ENCODE results near the gene SLC29A1.
A peak's percentile ranks its signal among the peaks of the same experiment; 100 is the strongest.

SLC29A1 gene

DNA sequence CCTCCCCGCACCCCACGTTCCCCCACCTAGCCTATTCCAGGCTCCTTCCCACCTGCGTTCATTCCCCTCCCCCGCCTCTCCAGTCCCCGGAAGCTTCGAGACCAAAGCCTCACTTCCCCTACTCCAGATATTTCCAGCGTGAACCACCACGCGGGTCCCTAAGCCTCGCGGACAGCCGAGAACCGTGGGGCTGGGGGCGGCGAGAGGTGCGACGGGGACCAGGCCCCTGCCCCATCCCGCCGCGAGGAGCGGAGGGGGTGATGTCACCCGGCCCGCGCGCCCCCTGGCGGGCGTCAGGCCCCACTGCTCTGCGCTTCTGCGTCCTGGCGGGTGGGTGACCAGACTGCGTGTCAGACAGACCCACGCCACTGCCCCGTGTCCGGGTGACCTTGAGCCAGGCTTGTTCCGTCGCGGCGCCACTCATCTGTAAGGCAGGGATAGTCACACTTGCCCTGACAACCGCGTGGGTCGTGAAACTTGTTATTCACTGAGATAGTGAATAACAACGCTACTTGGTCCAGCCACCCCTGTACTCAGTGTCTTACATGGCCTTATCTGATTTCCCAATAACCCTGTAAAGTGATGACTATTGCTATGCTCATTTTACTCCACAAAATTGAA lies 14.5 kb downstream of the SLC29A1 start:
- DNase-seq = peak; percentile 25 to 49

DNA sequence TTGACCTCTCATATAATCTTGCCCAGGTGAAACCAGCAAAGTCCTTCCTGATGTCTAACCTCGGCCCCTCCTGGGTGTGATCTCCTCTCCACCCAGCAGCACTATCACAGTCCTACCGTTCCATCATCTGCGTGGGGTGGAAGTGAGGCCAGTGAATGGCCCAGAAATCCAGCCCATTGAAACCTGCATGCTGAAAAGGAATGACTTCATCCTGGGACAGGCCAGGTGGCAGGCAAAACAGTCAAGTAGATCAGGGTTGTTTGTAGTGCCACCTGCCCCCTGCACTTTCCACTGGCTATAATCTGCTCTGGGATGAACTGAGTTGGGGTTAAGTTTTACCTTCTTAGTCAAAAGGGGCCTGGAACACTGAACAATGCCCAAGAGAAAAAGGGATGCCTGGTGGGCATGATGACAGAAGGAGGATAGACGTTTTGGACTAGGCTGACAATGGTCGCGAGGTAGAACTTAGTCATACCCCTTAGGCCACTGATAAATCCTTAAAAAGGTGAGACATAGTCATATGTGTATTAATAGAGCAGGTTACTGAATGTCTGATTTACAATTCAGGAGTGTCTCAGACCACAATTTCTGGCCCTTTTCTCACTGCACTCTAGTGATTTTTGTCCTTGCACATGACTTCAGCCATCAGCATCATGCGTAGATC lies 15.4 kb downstream of the SLC29A1 start:
- no peak for DNase-seq

DNA sequence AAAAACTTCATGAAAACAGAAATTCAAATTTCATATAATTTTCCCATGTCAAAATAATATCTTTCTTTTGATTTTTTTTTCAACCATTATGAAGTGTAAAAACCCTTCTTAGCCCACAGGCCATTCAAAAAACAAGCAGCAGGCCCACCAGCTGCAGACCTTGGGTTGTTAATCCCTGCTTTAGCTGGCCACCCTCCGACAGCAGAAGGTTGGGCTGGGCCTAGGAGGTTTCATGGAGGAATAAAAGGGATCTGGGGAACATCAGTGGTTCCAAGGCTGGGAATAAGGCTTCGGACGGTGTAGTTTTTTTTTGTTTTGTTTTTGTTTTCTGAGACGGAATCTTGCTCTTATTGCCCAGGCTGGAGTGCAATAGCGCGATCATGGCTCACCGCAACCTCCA lies 19.9 kb downstream of the SLC29A1 start:
- DNase-seq = no peak

DNA sequence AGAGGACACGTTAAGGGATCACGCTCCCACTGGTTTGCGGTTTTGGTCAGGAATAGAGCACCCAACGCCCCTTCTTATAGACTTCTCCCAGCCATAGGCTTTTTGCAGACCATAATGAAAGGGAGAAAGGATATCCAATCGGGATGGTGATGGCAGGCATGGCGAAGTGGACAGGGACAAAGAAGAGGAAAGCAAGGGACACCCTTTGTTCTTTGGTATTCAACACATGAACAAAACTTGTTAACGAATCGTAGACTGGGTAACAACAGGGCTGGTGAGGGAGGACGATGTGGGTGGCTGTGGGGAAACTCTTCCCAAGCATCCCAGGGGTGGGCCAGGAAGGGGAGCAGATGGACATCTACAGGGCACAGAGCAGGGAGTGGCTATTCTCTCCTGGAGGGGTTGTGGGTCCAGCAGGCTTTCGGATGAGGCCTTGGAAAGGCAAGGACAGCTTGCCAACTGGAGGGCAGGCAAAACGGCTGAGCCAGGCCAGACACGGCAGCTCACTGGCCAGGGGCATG lies 22.1 kb downstream of the SLC29A1 start:
- no peak for DNase-seq

DNA sequence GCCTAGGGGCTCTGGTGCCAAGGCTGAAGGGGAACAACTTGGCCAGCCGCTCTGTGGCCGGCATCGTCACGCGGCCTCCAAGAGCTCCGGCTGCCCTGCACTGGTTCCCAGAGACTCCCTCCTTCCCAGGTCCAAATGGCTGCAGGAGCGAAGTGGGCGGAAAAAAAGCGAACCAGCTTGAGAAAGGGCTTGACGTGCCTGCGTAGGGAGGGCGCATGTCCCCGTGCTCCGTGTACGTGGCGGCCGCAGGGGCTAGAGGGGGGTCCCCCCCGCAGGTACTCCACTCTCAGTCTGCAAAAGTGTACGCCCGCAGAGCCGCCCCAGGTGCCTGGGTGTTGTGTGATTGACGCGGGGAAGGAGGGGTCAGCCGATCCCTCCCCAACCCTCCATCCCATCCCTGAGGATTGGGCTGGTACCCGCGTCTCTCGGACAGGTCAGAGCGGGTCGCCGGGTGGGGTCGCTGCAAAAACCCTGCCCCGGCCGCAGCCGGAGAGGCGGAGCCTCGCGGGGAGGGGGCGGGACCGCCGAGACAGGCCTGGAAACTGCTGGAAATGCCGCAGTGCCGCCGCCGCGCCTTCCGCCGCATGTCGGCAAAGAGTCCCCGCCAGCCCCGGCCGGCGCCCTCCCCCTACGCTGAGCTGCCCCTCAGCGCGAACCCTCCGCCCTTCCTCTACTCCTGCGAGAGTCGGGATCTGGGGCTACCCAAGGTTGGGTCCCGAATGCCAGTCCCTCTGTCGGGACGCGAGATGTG lies 22.7 kb downstream of the SLC29A1 start:
- peak; percentile 71 to 78 for DNase-seq

DNA sequence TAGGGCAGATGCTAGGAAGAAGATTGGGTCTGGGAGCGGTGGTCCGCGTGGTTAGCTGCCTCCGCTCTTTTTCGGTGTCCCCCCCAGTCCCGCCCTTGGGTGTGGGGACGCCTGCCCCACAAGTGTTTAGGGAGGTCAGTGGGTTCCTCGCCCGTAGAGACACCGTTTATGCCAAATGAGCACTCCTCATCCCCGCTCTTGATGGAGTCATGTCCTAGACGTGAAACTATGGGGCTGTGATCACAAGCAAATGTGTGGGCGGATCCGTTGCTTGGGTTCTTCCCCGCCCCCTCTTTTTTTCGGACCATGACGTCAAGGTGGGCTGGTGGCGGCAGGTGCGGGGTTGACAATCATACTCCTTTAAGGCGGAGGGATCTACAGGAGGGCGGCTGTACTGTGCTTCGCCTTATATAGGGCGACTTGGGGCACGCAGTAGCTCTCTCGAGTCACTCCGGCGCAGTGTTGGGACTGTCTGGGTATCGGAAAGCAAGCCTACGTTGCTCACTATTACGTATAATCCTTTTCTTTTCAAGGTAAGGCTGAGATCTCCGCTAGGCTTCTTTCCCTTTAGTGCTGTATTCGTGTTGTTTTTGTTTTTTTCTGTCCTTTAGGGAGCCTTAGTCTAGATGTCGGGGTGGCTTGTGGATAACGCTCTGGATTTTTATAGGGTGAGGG lies 23.4 kb downstream of the SLC29A1 start, which contains the start of gene HSP90AB1:
HSP90AB1 (plus strand) TSS at position 439 of the 675 bp plus-strand sequence. CDS start 1,529 bp downstream, outside the sequence.
- peak; percentile 96 for DNase-seq

DNA sequence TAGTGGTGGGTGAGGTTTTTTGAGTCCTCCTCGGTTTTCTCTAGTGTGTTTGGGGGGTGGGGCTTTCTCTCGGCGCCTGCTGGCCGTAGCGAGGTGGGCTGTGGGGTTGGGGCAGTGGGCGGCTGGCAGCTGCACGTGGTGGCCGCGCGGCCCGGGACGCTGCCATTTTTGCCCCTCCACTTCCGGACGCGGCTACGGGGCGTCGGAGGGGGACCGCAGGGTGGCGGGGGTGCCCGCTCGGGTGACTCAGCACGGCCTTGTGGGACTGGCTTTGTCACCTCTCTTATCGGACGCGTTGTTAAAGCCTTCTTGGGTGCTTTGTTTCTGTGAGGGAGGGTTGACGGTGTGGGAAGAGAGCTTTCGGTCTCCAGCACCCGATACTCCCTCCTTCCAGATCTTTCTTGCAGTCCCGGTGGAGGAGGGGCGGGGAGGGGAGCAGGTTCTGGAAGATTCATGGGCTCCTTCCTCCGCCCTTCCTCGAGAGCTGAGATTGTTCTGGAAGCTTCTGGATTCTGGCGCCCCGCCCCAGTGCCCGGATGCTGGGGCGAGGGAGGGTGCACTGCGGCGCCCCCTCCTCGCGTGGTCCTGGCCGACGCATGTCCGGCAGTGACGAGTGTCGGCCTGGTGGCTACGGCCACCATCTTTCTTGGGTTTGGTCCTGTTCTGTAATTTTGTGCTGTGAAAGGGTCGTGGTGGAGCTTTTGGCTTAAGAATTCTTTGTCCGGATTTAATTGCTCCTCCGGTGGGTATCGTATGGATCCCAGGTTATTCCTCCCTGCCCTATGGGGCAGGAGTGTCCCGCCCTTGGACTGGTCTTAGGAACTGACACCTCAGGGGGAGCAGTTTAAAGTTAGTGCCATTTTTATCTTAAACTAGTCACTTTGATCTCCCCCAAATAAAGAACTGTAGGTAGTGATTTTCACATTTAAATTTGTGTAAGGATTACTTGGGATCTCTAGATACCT lies 24.2 kb downstream of the SLC29A1 start:
- peak in 1 of 2 experiments; percentile 29 for DNase-seq

DNA sequence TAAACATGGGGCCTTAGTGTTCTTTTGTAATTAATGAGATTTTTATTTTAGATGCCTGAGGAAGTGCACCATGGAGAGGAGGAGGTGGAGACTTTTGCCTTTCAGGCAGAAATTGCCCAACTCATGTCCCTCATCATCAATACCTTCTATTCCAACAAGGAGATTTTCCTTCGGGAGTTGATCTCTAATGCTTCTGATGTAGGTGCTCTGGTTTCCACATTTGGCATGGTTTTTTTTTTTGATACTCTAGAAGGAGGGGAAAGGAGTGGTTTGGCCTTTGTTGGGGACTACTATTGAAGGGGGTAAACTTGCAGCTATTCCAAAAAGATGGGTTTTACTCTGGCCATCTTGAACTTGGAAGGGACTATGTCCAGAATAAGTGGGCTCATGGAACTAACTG lies 25.2 kb downstream of the SLC29A1 start:
- DNase-seq = no peak

DNA sequence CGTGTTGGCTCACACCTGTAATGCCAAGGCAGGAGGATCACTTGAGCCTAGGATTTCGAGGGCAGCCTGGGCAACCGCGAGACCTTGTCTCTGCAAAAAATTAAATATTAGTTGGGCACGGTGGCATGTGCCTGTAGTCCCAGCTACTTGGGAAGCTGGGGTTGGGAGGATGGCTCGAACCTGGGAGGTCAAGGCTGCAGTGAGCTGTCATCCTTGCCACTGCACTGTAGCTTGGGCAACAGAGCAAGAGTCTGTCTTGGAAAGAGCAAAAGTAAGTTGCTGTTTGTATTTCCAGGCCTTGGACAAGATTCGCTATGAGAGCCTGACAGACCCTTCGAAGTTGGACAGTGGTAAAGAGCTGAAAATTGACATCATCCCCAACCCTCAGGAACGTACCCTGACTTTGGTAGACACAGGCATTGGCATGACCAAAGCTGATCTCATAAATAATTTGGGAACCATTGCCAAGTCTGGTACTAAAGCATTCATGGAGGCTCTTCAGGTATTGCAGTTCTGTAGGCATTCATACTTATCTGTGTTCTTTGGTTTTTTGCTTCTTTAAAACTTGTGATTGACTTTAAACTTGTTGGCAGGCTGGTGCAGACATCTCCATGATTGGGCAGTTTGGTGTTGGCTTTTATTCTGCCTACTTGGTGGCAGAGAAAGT lies 25.8 kb downstream of the SLC29A1 start:
- DNase-seq = no peak

DNA sequence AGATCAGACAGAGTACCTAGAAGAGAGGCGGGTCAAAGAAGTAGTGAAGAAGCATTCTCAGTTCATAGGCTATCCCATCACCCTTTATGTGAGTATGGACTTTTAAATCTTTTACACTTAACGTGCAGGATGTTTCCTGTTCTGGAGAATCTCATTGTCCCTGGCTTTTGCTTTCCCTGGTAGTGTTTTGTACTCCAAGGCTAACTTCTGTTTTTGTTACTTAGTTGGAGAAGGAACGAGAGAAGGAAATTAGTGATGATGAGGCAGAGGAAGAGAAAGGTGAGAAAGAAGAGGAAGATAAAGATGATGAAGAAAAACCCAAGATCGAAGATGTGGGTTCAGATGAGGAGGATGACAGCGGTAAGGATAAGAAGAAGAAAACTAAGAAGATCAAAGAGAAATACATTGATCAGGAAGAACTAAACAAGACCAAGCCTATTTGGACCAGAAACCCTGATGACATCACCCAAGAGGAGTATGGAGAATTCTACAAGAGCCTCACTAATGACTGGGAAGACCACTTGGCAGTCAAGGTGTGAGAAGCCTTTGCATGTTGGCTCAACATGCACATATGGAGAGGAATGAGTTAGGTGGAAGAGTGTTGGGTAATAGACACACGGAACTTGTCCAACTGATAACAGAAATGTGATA lies 26.8 kb downstream of the SLC29A1 start:
- no peak for DNase-seq

DNA sequence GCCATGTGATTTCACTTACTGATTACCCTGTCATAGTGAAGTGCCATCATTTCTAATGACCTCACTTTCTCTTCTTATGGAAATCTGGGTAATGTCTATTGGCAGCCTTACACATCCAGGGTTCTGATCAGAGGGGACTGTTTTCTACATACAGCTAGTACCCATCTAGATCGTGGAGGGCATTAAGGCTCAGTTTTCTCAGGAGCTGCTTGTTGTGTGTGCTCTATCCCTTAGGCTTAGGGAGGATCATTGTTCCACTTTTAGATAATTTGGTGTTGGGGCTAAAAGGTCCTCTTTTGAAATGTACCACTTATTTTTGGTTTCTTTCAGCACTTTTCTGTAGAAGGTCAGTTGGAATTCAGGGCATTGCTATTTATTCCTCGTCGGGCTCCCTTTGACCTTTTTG lies 27.3 kb downstream of the SLC29A1 start:
- DNase-seq = no peak

DNA sequence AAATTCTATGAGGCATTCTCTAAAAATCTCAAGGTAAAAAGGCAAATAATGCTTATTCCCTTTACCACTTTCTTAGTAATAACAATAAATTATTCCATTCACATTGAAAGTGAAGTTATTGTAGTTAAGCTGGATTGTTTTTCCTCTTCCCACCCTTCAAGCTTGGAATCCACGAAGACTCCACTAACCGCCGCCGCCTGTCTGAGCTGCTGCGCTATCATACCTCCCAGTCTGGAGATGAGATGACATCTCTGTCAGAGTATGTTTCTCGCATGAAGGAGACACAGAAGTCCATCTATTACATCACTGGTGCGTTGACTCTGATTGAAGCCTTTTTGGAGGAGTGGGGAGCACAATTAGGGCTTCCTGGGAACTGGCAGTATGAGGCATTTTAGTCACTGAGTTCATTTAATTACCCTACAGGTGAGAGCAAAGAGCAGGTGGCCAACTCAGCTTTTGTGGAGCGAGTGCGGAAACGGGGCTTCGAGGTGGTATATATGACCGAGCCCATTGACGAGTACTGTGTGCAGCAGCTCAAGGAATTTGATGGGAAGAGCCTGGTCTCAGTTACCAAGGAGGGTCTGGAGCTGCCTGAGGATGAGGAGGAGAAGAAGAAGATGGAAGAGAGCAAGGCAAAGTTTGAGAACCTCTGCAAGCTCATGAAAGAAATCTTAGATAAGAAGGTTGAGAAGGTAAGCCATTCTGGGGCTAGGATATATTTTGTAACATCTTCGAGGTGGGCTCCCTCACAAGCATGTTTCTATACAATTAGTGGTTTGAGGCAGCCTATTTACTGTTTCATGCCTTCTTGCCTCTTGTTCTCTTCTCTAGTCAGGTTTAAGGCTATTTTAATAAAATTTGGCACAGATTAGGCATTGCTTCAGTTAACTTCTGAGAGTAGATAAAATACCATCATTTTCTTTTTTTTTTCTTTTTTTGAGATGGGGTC lies 28.5 kb downstream of the SLC29A1 start:
- no peak for DNase-seq

DNA sequence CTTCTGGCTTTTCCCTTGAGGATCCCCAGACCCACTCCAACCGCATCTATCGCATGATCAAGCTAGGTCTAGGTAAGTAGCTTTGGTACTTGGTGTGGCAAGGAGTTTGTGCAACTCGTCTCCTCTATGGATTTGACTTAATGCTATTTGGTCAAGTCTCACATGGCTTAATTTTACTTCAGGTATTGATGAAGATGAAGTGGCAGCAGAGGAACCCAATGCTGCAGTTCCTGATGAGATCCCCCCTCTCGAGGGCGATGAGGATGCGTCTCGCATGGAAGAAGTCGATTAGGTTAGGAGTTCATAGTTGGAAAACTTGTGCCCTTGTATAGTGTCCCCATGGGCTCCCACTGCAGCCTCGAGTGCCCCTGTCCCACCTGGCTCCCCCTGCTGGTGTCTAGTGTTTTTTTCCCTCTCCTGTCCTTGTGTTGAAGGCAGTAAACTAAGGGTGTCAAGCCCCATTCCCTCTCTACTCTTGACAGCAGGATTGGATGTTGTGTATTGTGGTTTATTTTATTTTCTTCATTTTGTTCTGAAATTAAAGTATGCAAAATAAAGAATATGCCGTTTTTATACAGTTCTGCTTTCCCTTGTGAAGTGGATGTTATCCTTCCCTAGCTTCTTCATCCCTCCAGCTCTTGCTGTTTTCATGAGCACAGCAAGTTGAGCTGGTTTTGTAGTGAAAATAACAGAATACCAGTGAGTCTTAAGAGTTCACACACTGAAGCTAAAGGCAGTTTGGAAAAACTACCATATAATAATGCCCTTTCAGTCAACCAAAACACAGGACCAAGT lies 30.1 kb downstream of the SLC29A1 start:
- peak; percentile 62 to 70 for DNase-seq

DNA sequence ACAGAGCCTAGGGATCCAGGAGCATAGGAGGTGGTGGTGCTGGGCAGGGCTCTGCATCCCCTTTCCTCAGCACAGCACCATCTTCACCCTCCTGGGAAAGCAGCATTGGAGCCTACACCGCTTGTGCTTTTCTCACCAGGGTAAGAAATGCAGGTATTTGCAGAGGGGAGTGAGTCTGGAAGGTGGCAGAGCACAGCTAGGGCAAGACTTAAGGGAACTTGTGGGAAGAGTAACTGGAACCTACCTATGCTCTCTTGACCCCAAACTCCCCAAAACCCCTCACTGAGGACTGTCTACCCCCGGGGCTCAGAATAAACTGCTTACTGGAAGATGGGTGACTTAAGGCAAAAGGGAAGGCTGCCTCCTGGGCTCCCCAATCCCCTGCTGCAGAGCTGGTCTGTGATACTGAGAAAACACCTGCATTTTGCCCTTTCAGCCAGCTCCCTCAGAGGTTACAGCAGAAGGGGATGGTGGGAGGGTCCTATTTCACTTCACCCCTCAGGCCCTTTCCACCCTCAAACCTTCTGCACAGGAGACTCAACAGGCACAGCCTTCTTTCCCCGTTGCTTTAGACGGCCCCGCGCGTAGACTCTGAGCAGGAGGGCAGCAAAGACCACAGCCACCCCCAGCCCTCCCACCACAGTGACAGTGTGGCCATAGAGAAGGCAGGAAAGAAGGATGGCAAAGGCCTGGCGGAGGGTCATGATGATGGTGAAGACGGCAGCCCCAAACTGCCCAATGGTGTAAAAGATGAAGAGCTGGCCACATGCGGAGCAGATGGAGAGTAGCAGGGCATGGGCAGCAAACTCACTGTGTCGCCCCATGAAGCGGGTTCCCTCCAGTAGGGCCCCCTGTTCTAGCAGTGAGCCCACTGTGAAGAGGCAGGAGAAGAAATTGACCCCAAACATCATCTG lies 31.1 kb downstream of the SLC29A1 start:
- no peak for DNase-seq

DNA sequence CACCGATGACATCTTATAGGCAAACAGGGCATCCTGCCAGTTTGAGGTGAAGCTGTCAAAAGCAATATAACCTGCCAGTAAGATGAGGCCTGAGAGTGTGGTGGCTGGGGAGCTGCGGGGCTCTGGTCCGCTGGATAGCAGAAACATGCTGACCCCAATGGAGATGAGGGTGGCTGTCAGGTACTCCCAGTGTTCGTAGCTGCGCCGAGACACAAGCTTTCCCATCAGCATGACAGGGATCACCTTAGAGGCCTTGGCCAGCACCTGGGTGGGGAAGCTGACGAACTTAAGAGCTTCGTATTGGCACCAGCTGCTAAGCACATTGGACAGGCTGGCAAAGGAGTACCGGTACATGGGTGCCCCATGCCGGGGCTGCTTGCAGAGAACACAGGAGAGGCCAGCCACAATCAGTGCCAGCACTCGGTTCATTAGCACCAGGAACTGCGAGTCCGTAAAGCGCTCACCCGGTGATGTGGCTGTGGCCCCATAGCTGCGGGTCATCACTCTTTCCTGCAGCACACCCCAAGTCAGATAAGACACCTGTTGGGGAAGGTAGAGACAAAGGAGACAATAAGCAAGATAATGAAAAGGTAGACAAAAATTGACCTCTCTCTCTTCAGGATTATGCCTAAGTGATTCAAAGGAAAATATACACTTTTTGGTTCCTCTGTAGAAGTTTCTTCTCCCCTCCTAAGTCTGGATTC lies 31.9 kb downstream of the SLC29A1 start:
- peak in 1 of 2 experiments; percentile 39 for DNase-seq

DNA sequence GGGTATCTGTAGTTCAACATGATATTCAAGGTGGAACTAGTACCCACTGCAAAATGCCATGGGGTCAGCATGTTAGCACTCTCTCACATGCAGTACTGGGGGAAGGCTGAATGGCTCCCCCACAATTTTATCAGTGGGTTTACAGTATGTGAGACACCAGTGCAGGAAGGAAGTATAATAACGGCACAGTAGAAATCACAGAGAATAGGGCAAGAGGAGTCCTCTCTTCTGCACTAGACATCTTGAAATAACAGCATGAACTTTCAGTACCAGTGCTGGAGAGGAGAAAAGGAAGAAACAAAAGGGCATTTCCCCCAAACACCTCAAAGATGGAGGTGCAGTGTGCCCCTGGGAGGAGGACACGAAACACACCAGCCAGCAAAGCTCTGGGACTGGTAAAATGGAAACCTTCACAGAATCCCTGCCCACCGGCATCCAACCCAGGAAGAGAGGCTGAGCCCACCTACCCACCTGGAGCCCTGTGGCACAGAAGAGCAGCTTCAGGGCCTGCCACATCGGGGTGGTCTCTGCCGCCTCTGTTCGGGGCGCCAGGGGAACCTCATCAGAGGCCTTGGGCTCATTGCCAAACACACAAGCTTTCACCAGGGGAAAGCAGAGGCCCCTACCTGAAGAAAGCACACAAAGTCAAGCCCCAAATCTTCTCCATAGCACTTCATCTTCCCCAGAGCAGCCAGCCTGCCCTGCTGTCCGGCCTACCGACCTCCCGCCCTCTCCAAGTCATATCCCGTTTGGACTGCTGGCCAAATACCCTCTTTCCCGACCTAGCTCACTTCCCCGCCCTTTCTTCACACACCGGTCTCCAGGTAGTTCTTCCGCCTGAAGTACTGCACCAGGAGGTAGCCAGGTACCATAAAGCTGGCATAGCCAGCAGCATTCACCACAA lies 32.7 kb downstream of the SLC29A1 start:
- DNase-seq = peak; percentile 29 to 50

Measured in Kasumi-1 (cell line).